ENCODE data around the gene FBXO48. TPM values are rescaled to one million over a fixed set of nuclear protein-coding genes. Genes with fewer than 3 reads are reported as not detected.

The FBXO48 gene
- total RNA-seq, 2 experiments from 2014 or later, result 1.5 to 6.8 TPM

- no peaks in the 10 kb centered on the region for H4K20me1 ChIP-seq (ENCODE audit: insufficient read depth, low read length)
- intact Hi-C loops (cut with micrococcal nuclease; ENCODE audit: unreplicated experiment), result no loop called here
- peak overlapping the region; percentile 38 for H3K27ac ChIP-seq (ENCODE audit: low read depth, low read length, poor library complexity, severe bottlenecking)
- H3K9me2 ChIP-seq (ENCODE audit: insufficient read depth, low read length), result no peaks in the 10 kb centered on the region
- ChIA-PET CTCF (ENCODE audit: unreplicated experiment) (interaction anchor here (1.4 kb wide), 1 partner anchor 23 kb away, joined by 4 read pairs; no protein-coding TSS in a partner anchor), POLR2A (interaction anchor here (1.2 to 11.7 kb wide), 4 partner anchors 9 to 119 kb away, joined by 3 to 103 read pairs (median 19); partner anchors contain the start of gene PLEK)
- peaks cover 14% of the 10 kb centered on the region for H3K36me3 ChIP-seq (ENCODE audit: insufficient read depth, low read length)
- DNase-seq (ENCODE audit: low spot score), result no peak
- peak overlapping the region; percentile 94 for H2AFZ ChIP-seq (ENCODE audit: low read length)
- peak overlapping the region; percentile 49 for H3K4me2 ChIP-seq (ENCODE audit: low read length)
- no peaks in the 10 kb centered on the region for H3K79me2 ChIP-seq (ENCODE audit: insufficient read depth, low read depth, low read length)
- peaks cover 29% of the 10 kb centered on the region for H3K9me3 ChIP-seq (ENCODE audit: low read length)
- peaks cover 67% of the 10 kb centered on the region for H3K4me1 ChIP-seq (ENCODE audit: insufficient read depth, low read length, poor library complexity, severe bottlenecking)
- peak overlapping the region; percentile 1 for H3K4me3 ChIP-seq (ENCODE audit: low read depth, low read length, poor library complexity, severe bottlenecking)
- no peak for TF ChIP-seq EZH2phosphoT487 (IDR thresholded peaks at IDR 0.05; ENCODE audit: borderline replicate concordance, low read depth, low read length)
- TF ChIP-seq CTCF (conservative IDR thresholded peaks at IDR 0.05; ENCODE audit: low read length), result no peak
- no TSS peak for BruUV-seq (replicated peaks)
Measured at GRCh38 chr2:68418419-68418818, 48.7 kb downstream of the FBXO48 start.

DNA sequence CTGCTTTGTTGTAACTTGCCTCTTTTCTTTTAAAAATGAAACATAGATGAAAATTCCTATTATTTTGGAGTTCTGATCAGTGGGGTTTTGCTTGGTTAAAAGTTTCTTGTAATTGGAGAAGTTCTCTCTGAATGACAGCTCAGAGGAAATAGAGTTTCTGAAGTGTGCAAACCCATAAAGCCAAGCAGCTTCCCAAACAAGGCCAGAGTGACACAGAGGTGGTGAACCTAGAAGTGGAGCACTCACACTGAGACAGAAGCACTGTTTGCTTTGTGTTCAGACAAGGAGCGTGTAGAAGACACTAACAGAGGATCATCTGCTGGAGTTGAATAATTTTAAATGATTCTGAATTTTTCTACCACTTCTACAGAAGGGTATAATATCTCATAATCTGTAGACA lies 49.2 kb downstream of the FBXO48 start:
- Histone ChIP-seq H2AFZ (ENCODE audit: low read length) (peak overlapping the region; percentile 94), H3K27ac (ENCODE audit: low read depth, low read length, poor library complexity, severe bottlenecking) (peak overlapping the region; percentile 38), H3K4me3 (ENCODE audit: low read depth, low read length, poor library complexity, severe bottlenecking) (no peak overlapping the region), H3K9me2 (ENCODE audit: insufficient read depth, low read length) (no peaks in the 10 kb centered on the region), H3K4me2 (ENCODE audit: low read length) (peak overlapping the region; percentile 49), H4K20me1 (ENCODE audit: insufficient read depth, low read length) (no peaks in the 10 kb centered on the region), H3K79me2 (ENCODE audit: insufficient read depth, low read depth, low read length) (no peaks in the 10 kb centered on the region), H3K4me1 (ENCODE audit: insufficient read depth, low read length, poor library complexity, severe bottlenecking) (peaks cover 67% of the 10 kb centered on the region), H3K9me3 (ENCODE audit: low read length) (peaks cover 29% of the 10 kb centered on the region), H3K36me3 (ENCODE audit: insufficient read depth, low read length) (peaks cover 14% of the 10 kb centered on the region)
- no TSS peak for BruUV-seq (replicated peaks)
- POLR2A ChIA-PET, result interaction anchor here (0.6 to 11.7 kb wide), 5 partner anchors 9 to 1840 kb away, joined by 3 to 103 read pairs (median 17); partner anchors contain the start of gene PLEK
- DNase-seq (ENCODE audit: low spot score), result no peak
- CTCF ChIA-PET (ENCODE audit: unreplicated experiment), result interaction anchor here (1.4 kb wide), 1 partner anchor 24 kb away, joined by 4 read pairs; no protein-coding TSS in a partner anchor
- no peak for TF ChIP-seq CTCF (conservative IDR thresholded peaks at IDR 0.05; ENCODE audit: low read length)
- intact Hi-C loops (cut with micrococcal nuclease; ENCODE audit: unreplicated experiment), result no loop called here

- Histone ChIP-seq H3K4me3 (ENCODE audit: low read depth, low read length, poor library complexity, severe bottlenecking) (no peak overlapping the region), H3K4me1 (ENCODE audit: insufficient read depth, low read length, poor library complexity, severe bottlenecking) (peaks cover 76% of the 10 kb centered on the region), H3K9me3 (ENCODE audit: low read length) (peaks cover 29% of the 10 kb centered on the region), H3K4me2 (ENCODE audit: low read length) (no peak overlapping the region), H3K27ac (ENCODE audit: low read depth, low read length, poor library complexity, severe bottlenecking) (no peak overlapping the region), H3K9me2 (ENCODE audit: insufficient read depth, low read length) (no peaks in the 10 kb centered on the region), H4K20me1 (ENCODE audit: insufficient read depth, low read length) (no peaks in the 10 kb centered on the region), H2AFZ (ENCODE audit: low read length) (no peak overlapping the region), H3K79me2 (ENCODE audit: insufficient read depth, low read depth, low read length) (no peaks in the 10 kb centered on the region), H3K36me3 (ENCODE audit: insufficient read depth, low read length) (peaks cover 14% of the 10 kb centered on the region)
- TF ChIP-seq EZH2phosphoT487 (IDR thresholded peaks at IDR 0.05; ENCODE audit: borderline replicate concordance, low read depth, low read length) (no peak), CTCF (conservative IDR thresholded peaks at IDR 0.05; ENCODE audit: low read length) (no peak)
- POLR2A ChIA-PET, result interaction anchor here (1.1 to 11.7 kb wide), 5 partner anchors 11 to 50 kb away, joined by 3 to 103 read pairs (median 17); partner anchors contain the start of gene PLEK
- BruUV-seq (replicated peaks), result no TSS peak
- CTCF ChIA-PET (ENCODE audit: unreplicated experiment), result interaction anchor here (0.6 to 2.1 kb wide), 2 partner anchors 24 to 51 kb away, joined by 3 to 4 read pairs; partner anchors contain the start of gene PLEK
- no peak for DNase-seq (ENCODE audit: low spot score)
- intact Hi-C loops (cut with micrococcal nuclease; ENCODE audit: unreplicated experiment), result no loop called here
Measured at GRCh38 chr2:68416081-68416675, 50.9 kb downstream of the FBXO48 start.
